Stomach (tissue), 9 donors: ENCODE measurements around the gene SBF1. TPM values are rescaled to one million over a fixed set of nuclear protein-coding genes. Genes with fewer than 3 reads are reported as not detected.

ENCODE experiments used
- DNase-seq, 2 donors: peaks; one replicate each; pipeline versions ENCODE4 v3.0.0 to v3.0.0-alpha.2; 2013 to 2019
- H3K27ac ChIP-seq, 5 donors: fragments of 200-600 bp in 4 of 5; sonication (generic) in 4 of 5; one replicate each; pipeline ENCODE4 v1.5.1; 2013 to 2019; ENCODE audit warnings: mild to moderate bottlenecking in 1 of 5, moderate library complexity in 1 of 5
- H3K27me3 ChIP-seq, 3 donors: fragments of 200-600 bp; sonication (generic); one replicate each; pipeline ENCODE4 v1.5.1; 2017 to 2019; ENCODE audit warnings: mixed run types in 1 of 3
- H3K36me3 ChIP-seq, 4 donors: fragments of 200-600 bp; sonication (generic); 1 replicate in 3 of 4; 2 replicates in 1 of 4; pipeline ENCODE4 v1.5.1; 2016 to 2019
- H3K4me1 ChIP-seq, 4 donors: fragments of 200-600 bp; sonication (generic); one replicate each; pipeline ENCODE4 v1.5.1; 2016 to 2019
- H3K4me3 ChIP-seq, 4 donors: fragments of 200-600 bp; sonication (generic) in 3 of 4; one replicate each; pipeline ENCODE4 v1.5.1; 2016 to 2019; ENCODE audit warnings: mild to moderate bottlenecking in 1 of 4
- H3K9me3 ChIP-seq, 4 donors: fragments of 200-600 bp; sonication (generic); one replicate each; pipeline ENCODE4 v1.5.1; 2016 to 2019
- EP300 ChIP-seq: sonication (generic); formaldehyde crosslinking; IDR thresholded peaks from one replicate; pipeline ENCODE4 v1.6.1; 2017; ENCODE audit warnings: antibody characterized with exemption
- POLR2A ChIP-seq, 4 donors: fragments of 450-650 bp; IDR thresholded peaks; one replicate each; pipeline ENCODE4 v1.6.1; 2016; ENCODE audit warnings: antibody characterized with exemption in 4 of 4, control low read depth in 2 of 4, mild to moderate bottlenecking in 1 of 4, moderate library complexity in 1 of 4
- POLR2AphosphoS5 ChIP-seq, 3 donors: sonication (generic); formaldehyde crosslinking; IDR thresholded peaks; one replicate each; pipeline ENCODE4 v1.6.1; 2016; ENCODE audit warnings: antibody characterized with exemption in 3 of 3
- WGBS, 5 donors: extraction: QIAGEN DNeasy Blood & Tissue Kit in 3 of 5; methylation state at CpG; one replicate each; pipeline versions ENCODE4 v1.1.5 to v1.1.7; 2013 to 2018; 5-methylcytosine and 5-hydroxymethylcytosine counted together
- intact Hi-C: fragments of 100-400 bp; cut with DNase I; formaldehyde crosslinking; loops from one replicate; pipeline ENCODE4 v1.15.1; 2023; ENCODE audit warnings: low total_unique reads
- polyA plus RNA-seq, 3 donors: library from polyadenylated mRNA; stranded (reverse); fragments of 200-250 nt; gene quantifications; one replicate each; pipeline ENCODE4 v1.2.3, GENCODE V29; 2013
- total RNA-seq, 5 donors: library from RNA; depleted of rRNA; stranded (reverse); fragments of >200 nt; gene quantifications; one replicate each; pipeline versions ENCODE4 v1.1.0 to v1.2.3, GENCODE V29; 2014 to 2016
- TF ChIP-seq, protein P1 (sequence below), 7 experiments: fragments of 450-650 bp in 4 of 7; fragments of 200-600 bp in 3 of 7; sonication (generic) in 3 of 7; IDR thresholded peaks; one replicate each; pipeline ENCODE4 v1.5.1; 2016 to 2019; ENCODE audit warnings: antibody characterized with exemption in 7 of 7, control low read depth in 2 of 7, mild to moderate bottlenecking in 1 of 7
- donor health status: healthy with polysubstance abuse.
- donor health status: Bipolar disorder and iron deficiency.
- donor health status: healthy.

SBF1 gene
- total and polyA plus RNA-seq, 8 donors = 9.6 to 122 (median 50.6) TPM

DNA sequence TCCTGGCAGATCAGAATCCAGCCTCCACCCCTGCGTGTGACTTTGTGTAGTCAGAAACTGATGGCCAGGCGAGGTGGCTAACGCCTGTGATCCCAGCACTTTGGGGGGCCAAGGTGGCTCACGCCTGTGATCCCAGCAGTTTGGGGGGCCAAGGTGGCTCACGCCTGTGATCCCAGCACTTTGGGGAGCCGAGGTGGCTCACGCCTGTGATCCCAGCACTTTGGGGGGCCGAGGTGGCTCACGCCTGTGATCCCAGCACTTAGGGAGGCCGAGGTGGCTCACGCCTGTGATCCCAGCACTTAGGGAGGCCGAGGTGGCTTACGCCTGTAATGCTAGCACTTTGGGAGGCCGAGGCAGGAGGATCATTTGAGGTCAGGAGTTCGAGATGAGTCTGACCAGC lies 38.3 kb upstream of the SBF1 start:
- peaks cover 12 to 26% (median 21%) of the 10 kb centered on the region in 4 donors for H3K4me1 ChIP-seq

DNA sequence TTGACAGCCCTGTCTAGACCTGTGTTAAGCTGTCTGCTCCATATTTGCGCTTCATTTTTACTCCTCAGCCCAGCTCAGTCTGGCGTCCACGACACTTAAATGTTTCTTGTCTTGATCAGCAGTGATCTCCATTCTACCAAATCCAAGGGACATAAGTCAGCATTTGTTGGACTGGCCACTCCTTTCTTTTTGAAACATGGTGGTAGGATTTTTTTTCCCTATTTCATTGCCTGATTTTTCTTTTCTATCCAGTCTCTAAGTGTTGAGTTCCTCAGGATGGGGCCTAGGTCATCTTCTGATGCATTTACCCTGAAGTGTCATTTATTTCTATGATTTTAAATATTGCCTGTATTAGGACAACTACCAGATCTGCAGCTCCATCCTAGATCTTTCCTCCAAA lies 34.1 kb upstream of the SBF1 start:
- H3K9me3 ChIP-seq = no peaks in the 10 kb centered on the region
- peaks cover 23 to 50% (median 40%) of the 10 kb centered on the region in 4 donors for H3K4me1 ChIP-seq
- DNase-seq = peak in 1 of 2 donors; percentile 21
- no peaks in the 10 kb centered on the region for H3K27me3 ChIP-seq
- 2 to 10% (median 7%) methylated on average over 3 of the region's 3 CpGs for WGBS, 5 donors
- TF ChIP-seq, protein P1, sequence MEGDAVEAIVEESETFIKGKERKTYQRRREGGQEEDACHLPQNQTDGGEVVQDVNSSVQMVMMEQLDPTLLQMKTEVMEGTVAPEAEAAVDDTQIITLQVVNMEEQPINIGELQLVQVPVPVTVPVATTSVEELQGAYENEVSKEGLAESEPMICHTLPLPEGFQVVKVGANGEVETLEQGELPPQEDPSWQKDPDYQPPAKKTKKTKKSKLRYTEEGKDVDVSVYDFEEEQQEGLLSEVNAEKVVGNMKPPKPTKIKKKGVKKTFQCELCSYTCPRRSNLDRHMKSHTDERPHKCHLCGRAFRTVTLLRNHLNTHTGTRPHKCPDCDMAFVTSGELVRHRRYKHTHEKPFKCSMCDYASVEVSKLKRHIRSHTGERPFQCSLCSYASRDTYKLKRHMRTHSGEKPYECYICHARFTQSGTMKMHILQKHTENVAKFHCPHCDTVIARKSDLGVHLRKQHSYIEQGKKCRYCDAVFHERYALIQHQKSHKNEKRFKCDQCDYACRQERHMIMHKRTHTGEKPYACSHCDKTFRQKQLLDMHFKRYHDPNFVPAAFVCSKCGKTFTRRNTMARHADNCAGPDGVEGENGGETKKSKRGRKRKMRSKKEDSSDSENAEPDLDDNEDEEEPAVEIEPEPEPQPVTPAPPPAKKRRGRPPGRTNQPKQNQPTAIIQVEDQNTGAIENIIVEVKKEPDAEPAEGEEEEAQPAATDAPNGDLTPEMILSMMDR (IDR thresholded peaks at IDR 0.05) = no peak
- no peak for TF ChIP-seq POLR2A (IDR thresholded peaks at IDR 0.05)
- TF ChIP-seq EP300 = no peak
- no peak for TF ChIP-seq POLR2AphosphoS5 (IDR thresholded peaks at IDR 0.05)
- H3K36me3 ChIP-seq = peaks cover 17 to 34% (median 32%) of the 10 kb centered on the region in 4 donors
- intact Hi-C loops = loop anchor here (10.0 kb wide), 1 partner anchor 254 kb away; the partner anchor contains the start of gene HDAC10
- peak overlapping the region in 4 of 5 donors; percentile 91 to 98 (median 98) for H3K27ac ChIP-seq
- peak overlapping the region; percentile 67 to 95 (median 86) for H3K4me3 ChIP-seq

More for the DNA sequence above, 38.3 kb upstream of the SBF1 start:
- WGBS, 5 donors = 96 to 98% (median 97%) methylated on average over 15 of the region's 15 CpGs
- no peak for DNase-seq
- no peak for TF ChIP-seq EP300
- TF ChIP-seq POLR2A (IDR thresholded peaks at IDR 0.05) = no peak
- TF ChIP-seq, protein P1 (IDR thresholded peaks at IDR 0.05) = no peak
- TF ChIP-seq POLR2AphosphoS5 (IDR thresholded peaks at IDR 0.05) = no peak
- no peak overlapping the region for H3K4me3 ChIP-seq
- no peaks in the 10 kb centered on the region for H3K27me3 ChIP-seq
- peaks cover 10 to 43% (median 36%) of the 10 kb centered on the region in 4 donors for H3K36me3 ChIP-seq
- H3K27ac ChIP-seq = no peak overlapping the region
- no peaks in the 10 kb centered on the region for H3K9me3 ChIP-seq
- intact Hi-C loops = no loop called here

DNA sequence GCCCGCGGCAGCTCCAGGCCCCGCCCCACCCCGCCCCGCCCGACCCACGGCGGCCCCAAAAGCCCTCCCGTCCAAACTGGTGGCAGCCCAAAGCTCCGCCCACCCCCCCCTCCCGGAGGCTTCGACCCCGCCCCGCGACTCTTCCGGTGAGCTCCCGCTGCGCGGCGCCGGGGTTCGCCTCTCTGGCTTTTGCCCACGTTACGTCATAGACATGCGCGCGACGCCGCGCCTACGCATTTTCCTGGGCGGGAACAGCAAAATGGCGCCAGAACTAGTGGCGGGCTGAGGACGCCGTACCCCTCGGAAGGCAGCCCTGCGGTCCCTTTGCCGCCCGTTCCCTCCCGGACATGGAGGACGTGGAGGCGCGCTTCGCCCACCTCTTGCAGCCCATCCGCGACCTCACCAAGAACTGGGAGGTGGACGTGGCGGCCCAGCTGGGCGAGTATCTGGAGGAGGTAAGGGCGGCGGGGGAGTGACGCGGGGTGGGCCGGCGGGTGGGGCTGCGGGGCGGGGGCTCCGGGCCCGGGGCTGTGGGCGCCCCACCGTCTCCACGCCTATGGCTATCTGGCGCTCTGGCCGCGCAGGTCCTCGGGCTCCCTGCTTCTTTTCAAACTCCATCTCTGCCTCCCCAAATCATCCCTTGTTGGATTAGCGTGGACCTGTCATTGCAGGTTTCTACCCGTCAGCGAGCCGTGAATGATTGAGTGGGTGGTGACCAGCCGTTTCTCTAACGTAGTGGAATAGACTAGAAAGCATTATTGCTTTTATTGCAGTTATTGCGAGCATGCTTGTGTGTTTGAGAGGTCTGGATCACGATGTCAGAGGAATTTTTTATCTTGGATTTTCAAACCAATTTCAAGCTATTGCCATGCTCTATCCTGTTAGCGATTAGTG lies 33.4 kb upstream of the SBF1 start, which contains the start of gene NCAPH2:
Gene NCAPH2, plus strand, starts transcription at position 234 of the 894 bp plus-strand sequence. Its CDS starts 114 bp downstream, at position 348.
- peak within 1 kb of the TSS; percentile 91 to 99 (median 98) for H3K27ac ChIP-seq
- WGBS, 5 donors = 0 to 1% (median 1%) methylated on average over 15 to 76 of the region's 76 CpGs
- intact Hi-C loops = loop anchor here (10.0 kb wide), 1 partner anchor 253 kb away; the partner anchor contains the start of gene HDAC10

More for the DNA sequence above, 33.4 kb upstream of the SBF1 start, which contains the start of gene NCAPH2:
- Histone ChIP-seq H3K27me3 (no peaks in the 10 kb centered on the region), H3K36me3 (peaks cover 21 to 39% (median 38%) of the 10 kb centered on the region in 4 donors), H3K9me3 (no peaks in the 10 kb centered on the region), H3K4me3 (peak within 1 kb of the TSS; percentile 81 to 99 (median 93)), H3K4me1 (peaks cover 23 to 50% (median 40%) of the 10 kb centered on the region in 4 donors)
- DNase-seq = peak; percentile 98 to 99
- no peak for TF ChIP-seq EP300
- TF ChIP-seq, protein P1 (IDR thresholded peaks at IDR 0.05) = no peak
- peak; percentile 93 to 95 (median 94) for TF ChIP-seq POLR2AphosphoS5 (IDR thresholded peaks at IDR 0.05)
- peak in 2 of 4 donors; percentile 38 to 44 for TF ChIP-seq POLR2A (IDR thresholded peaks at IDR 0.05)
